ENCODE results near the gene C2CD3.

C2CD3 gene

GRCh38 chr11:74116719-74117118 lies 54.1 kb downstream of the C2CD3 start:
- H3K79me2 ChIP-seq (ENCODE audit: low read length): no peaks in the 10 kb centered on the region
- H3K27me3 ChIP-seq (ENCODE audit: low read depth, low read length): no peaks in the 10 kb centered on the region
- H3K4me1 ChIP-seq (ENCODE audit: low read length): no peaks in the 10 kb centered on the region
- no peak overlapping the region for H2AFZ ChIP-seq (ENCODE audit: low read depth, low read length)
- no peak overlapping the region for H3K9ac ChIP-seq (ENCODE audit: low read length)
- no peak overlapping the region for H3K27ac ChIP-seq (ENCODE audit: low read length)
- H4K20me1 ChIP-seq (ENCODE audit: insufficient read depth, low read length): no peaks in the 10 kb centered on the region
- peaks cover 25% of the 10 kb centered on the region for H3K36me3 ChIP-seq (replicated peaks; ENCODE audit: low read depth, low read length)
- no peak overlapping the region for H3K4me3 ChIP-seq (ENCODE audit: low read length)
- H3K9me3 ChIP-seq (ENCODE audit: insufficient read depth, low read length): no peaks in the 10 kb centered on the region
- TF ChIP-seq CTCF (IDR thresholded peaks at IDR 0.05; ENCODE audit: low read depth, low read length) (no peak), EZH2phosphoT487 (IDR thresholded peaks at IDR 0.05; ENCODE audit: low read depth) (no peak)
- H3K4me2 ChIP-seq (ENCODE audit: low read length): no peak overlapping the region

GRCh38 chr11:74112877-74113276 lies 57.9 kb downstream of the C2CD3 start:
- no peaks in the 10 kb centered on the region for H3K79me2 ChIP-seq (ENCODE audit: low read length)
- no peaks in the 10 kb centered on the region for H4K20me1 ChIP-seq (ENCODE audit: insufficient read depth, low read length)
- TF ChIP-seq CTCF (IDR thresholded peaks at IDR 0.05; ENCODE audit: low read depth, low read length) (no peak), EZH2phosphoT487 (IDR thresholded peaks at IDR 0.05; ENCODE audit: low read depth) (no peak)
- no peaks in the 10 kb centered on the region for H3K9me3 ChIP-seq (ENCODE audit: insufficient read depth, low read length)
- no peak overlapping the region for H3K9ac ChIP-seq (ENCODE audit: low read length)
- H3K27me3 ChIP-seq (ENCODE audit: low read depth, low read length): no peaks in the 10 kb centered on the region
- H3K4me1 ChIP-seq (ENCODE audit: low read length): no peaks in the 10 kb centered on the region
- H2AFZ ChIP-seq (ENCODE audit: low read depth, low read length): no peak overlapping the region
- no peak overlapping the region for H3K4me2 ChIP-seq (ENCODE audit: low read length)
- peaks cover 28% of the 10 kb centered on the region for H3K36me3 ChIP-seq (replicated peaks; ENCODE audit: low read depth, low read length)
- H3K4me3 ChIP-seq (ENCODE audit: low read length): no peak overlapping the region
- no peak overlapping the region for H3K27ac ChIP-seq (ENCODE audit: low read length)

- H4K20me1 ChIP-seq (ENCODE audit: insufficient read depth, low read length): no peaks in the 10 kb centered on the region
- no peak overlapping the region for H3K4me3 ChIP-seq (ENCODE audit: low read length)
- H3K79me2 ChIP-seq (ENCODE audit: low read length): no peaks in the 10 kb centered on the region
- H3K4me1 ChIP-seq (ENCODE audit: low read length): peaks cover 6% of the 10 kb centered on the region
- no peak overlapping the region for H3K9ac ChIP-seq (ENCODE audit: low read length)
- H2AFZ ChIP-seq (ENCODE audit: low read depth, low read length): no peak overlapping the region
- H3K36me3 ChIP-seq (replicated peaks; ENCODE audit: low read depth, low read length): peaks cover 28% of the 10 kb centered on the region
- no peak overlapping the region for H3K27ac ChIP-seq (ENCODE audit: low read length)
- H3K9me3 ChIP-seq (ENCODE audit: insufficient read depth, low read length): no peaks in the 10 kb centered on the region
- TF ChIP-seq EZH2phosphoT487 (IDR thresholded peaks at IDR 0.05; ENCODE audit: low read depth) (no peak), CTCF (IDR thresholded peaks at IDR 0.05; ENCODE audit: low read depth, low read length) (no peak)
- no peak overlapping the region for H3K4me2 ChIP-seq (ENCODE audit: low read length)
- no peaks in the 10 kb centered on the region for H3K27me3 ChIP-seq (ENCODE audit: low read depth, low read length)
Measured at GRCh38 chr11:74106124-74106523, 64.7 kb downstream of the C2CD3 start.

GRCh38 chr11:74102321-74102720 lies 68.5 kb downstream of the C2CD3 start:
- H3K4me3 ChIP-seq (ENCODE audit: low read length): no peak overlapping the region
- H3K9ac ChIP-seq (ENCODE audit: low read length): no peak overlapping the region
- H3K4me1 ChIP-seq (ENCODE audit: low read length): peaks cover 6% of the 10 kb centered on the region
- H4K20me1 ChIP-seq (ENCODE audit: insufficient read depth, low read length): no peaks in the 10 kb centered on the region
- peaks cover 34% of the 10 kb centered on the region for H3K36me3 ChIP-seq (replicated peaks; ENCODE audit: low read depth, low read length)
- H3K4me2 ChIP-seq (ENCODE audit: low read length): no peak overlapping the region
- H3K79me2 ChIP-seq (ENCODE audit: low read length): no peaks in the 10 kb centered on the region
- no peaks in the 10 kb centered on the region for H3K9me3 ChIP-seq (ENCODE audit: insufficient read depth, low read length)
- no peaks in the 10 kb centered on the region for H3K27me3 ChIP-seq (ENCODE audit: low read depth, low read length)
- no peak overlapping the region for H3K27ac ChIP-seq (ENCODE audit: low read length)
- H2AFZ ChIP-seq (ENCODE audit: low read depth, low read length): no peak overlapping the region
- TF ChIP-seq EZH2phosphoT487 (IDR thresholded peaks at IDR 0.05; ENCODE audit: low read depth) (no peak), CTCF (IDR thresholded peaks at IDR 0.05; ENCODE audit: low read depth, low read length) (no peak)
